ENCODE data around the gene SRP9.

- no peak for TF ChIP-seq ZFP3 (CRISPR knock-in tag; IDR thresholded peaks at IDR 0.05)
- TF ChIP-seq, protein P1, sequence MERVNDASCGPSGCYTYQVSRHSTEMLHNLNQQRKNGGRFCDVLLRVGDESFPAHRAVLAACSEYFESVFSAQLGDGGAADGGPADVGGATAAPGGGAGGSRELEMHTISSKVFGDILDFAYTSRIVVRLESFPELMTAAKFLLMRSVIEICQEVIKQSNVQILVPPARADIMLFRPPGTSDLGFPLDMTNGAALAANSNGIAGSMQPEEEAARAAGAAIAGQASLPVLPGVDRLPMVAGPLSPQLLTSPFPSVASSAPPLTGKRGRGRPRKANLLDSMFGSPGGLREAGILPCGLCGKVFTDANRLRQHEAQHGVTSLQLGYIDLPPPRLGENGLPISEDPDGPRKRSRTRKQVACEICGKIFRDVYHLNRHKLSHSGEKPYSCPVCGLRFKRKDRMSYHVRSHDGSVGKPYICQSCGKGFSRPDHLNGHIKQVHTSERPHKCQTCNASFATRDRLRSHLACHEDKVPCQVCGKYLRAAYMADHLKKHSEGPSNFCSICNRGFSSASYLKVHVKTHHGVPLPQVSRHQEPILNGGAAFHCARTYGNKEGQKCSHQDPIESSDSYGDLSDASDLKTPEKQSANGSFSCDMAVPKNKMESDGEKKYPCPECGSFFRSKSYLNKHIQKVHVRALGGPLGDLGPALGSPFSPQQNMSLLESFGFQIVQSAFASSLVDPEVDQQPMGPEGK (CRISPR knock-in tag; IDR thresholded peaks at IDR 0.05; ENCODE audit: borderline replicate concordance), result no peak
- no peak for TF ChIP-seq CREB5 (CRISPR knock-in tag; IDR thresholded peaks at IDR 0.05; ENCODE audit: low read depth)
- TF ChIP-seq ZC3H10 (CRISPR knock-in tag; IDR thresholded peaks at IDR 0.05), result no peak
- no peak for TF ChIP-seq TOX (CRISPR knock-in tag; IDR thresholded peaks at IDR 0.05; ENCODE audit: borderline replicate concordance)
- TF ChIP-seq POU6F1 (CRISPR knock-in tag; IDR thresholded peaks at IDR 0.05; ENCODE audit: borderline replicate concordance, low read depth), result no peak
- no peak for TF ChIP-seq ISL1 (CRISPR knock-in tag; IDR thresholded peaks at IDR 0.05)
- no peak for TF ChIP-seq RARB (CRISPR knock-in tag; IDR thresholded peaks at IDR 0.05)
- no peak for TF ChIP-seq ZFP30 (CRISPR knock-in tag; IDR thresholded peaks at IDR 0.05)
- no peak for TF ChIP-seq ARNTL (CRISPR knock-in tag; IDR thresholded peaks at IDR 0.05; ENCODE audit: borderline replicate concordance, low read depth)
- no peak for TF ChIP-seq BACH2 (CRISPR knock-in tag; IDR thresholded peaks at IDR 0.05; ENCODE audit: borderline replicate concordance)
- TF ChIP-seq PPARA (CRISPR knock-in tag; IDR thresholded peaks at IDR 0.05; ENCODE audit: borderline replicate concordance), result no peak
- no peak for TF ChIP-seq CSDC2 (CRISPR knock-in tag; IDR thresholded peaks at IDR 0.05)
- TF ChIP-seq ZNF70 (CRISPR knock-in tag; IDR thresholded peaks at IDR 0.05), result no peak
Observed at GRCh38 chr1:225750875-225751824, 26.5 kb upstream of the SRP9 start.
